HepG2 (cell line): ENCODE measurements around the gene PHACTR1. TPM values are rescaled to one million over a fixed set of nuclear protein-coding genes. Genes with fewer than 3 reads are reported as not detected.

Source experiments
- ATAC-seq: fragments of 200-7000 bp; cut with Tn5 transposase; 3 replicates; pipeline ENCODE4 v1.9.1; 2020; ENCODE audit warnings: mild to moderate bottlenecking, moderate library complexity
- BruUV-seq: library from RNA; stranded (reverse); fragments of 400-500 nt; replicated peaks from 2 replicates; lab custom pipeline; 2021; lab: Mats Ljungman, UMichigan
- CTCF ChIA-PET: fragments of 300-600 bp; formaldehyde crosslinking; extraction: SDS; loops from one replicate; lab custom pipeline; 2021; ENCODE audit warnings: low total read pairs, inconsistent platforms, low intra/inter-chr PET ratio; lab: Yijun Ruan, JAX
- POLR2A ChIA-PET: fragments of 350-600 bp; sonication (Branson Sonifier 250); formaldehyde crosslinking; loops from one replicate; lab custom pipeline; 2020; ENCODE audit warnings: antibody characterized with exemption, inconsistent platforms; lab: Yijun Ruan, JAX
- DNase-seq: peaks from one replicate; pipeline ENCODE4 v3.0.0-alpha.2; 2015; ENCODE audit warnings: low spot score
- FAIRE-seq: peaks from 3 replicates; lab custom pipeline; 2011; peaks lifted over from hg19 to GRCh38; lab: Jason Lieb, UNC
- H2AFZ ChIP-seq: one replicate; pipeline ENCODE4 v1.6.1; 2011; ENCODE audit warnings: low read length, inconsistent platforms
- H3K27ac ChIP-seq: fragments of 300-600 bp; 3 replicates; pipeline ENCODE4 v1.8.0; 2011; ENCODE audit warnings: mixed run types, mild to moderate bottlenecking, mixed read lengths, low read length, inconsistent platforms; ENCODE audit not compliant: insufficient read depth; ENCODE audit errors: extremely low read length
- H3K27me3 ChIP-seq, 2 experiments: fragments of 200-600 bp in 1 of 2; 2 replicates in 1 of 2; 3 replicates in 1 of 2; pipeline versions ENCODE4 v1.6.0 to v1.8.0; 2011; ENCODE audit warnings: low read length in 2 of 2, mild to moderate bottlenecking in 2 of 2, moderate library complexity in 2 of 2, inconsistent platforms in 1 of 2; ENCODE audit not compliant: insufficient read depth in 2 of 2, control insufficient read depth in 1 of 2
- H3K36me3 ChIP-seq, 2 experiments: fragments of 200-600 bp in 1 of 2; replicated peaks in 1 of 2; 2 replicates in 1 of 2; 3 replicates in 1 of 2; pipeline versions ENCODE4 v1.5.1 to v1.8.0; 2011; ENCODE audit warnings: low read length in 2 of 2, inconsistent platforms in 1 of 2; ENCODE audit not compliant: insufficient read depth in 2 of 2, control insufficient read depth in 1 of 2
- H3K4me1 ChIP-seq: 2 replicates; pipeline ENCODE4 v1.5.1; 2012; ENCODE audit warnings: low read length, inconsistent platforms; ENCODE audit not compliant: insufficient read depth
- H3K4me2 ChIP-seq: 2 replicates; pipeline ENCODE4 v1.6.0; 2011; ENCODE audit warnings: low read depth, low read length, inconsistent platforms
- H3K4me3 ChIP-seq, 3 experiments: fragments of 200-600 bp in 1 of 3; sonication (generic), shearing (Covaris generic) in 1 of 3; replicated peaks in 1 of 3; 2 replicates each; pipeline ENCODE4 v1.5.1; 2011 to 2016; ENCODE audit warnings: low read length in 3 of 3, inconsistent platforms in 2 of 3, low read depth in 2 of 3, mild to moderate bottlenecking in 2 of 3, control low read depth in 1 of 3, mixed read lengths in 1 of 3; ENCODE audit not compliant: insufficient read depth in 1 of 3
- H3K79me2 ChIP-seq: one replicate; pipeline ENCODE4 v1.6.1; 2011; ENCODE audit warnings: low read length, inconsistent platforms; ENCODE audit not compliant: insufficient read depth
- H3K9ac ChIP-seq: 2 replicates; pipeline ENCODE4 v1.6.0; 2011; ENCODE audit warnings: mild to moderate bottlenecking, low read depth, low read length, inconsistent platforms; ENCODE audit not compliant: insufficient read depth
- H3K9me3 ChIP-seq: 2 replicates; pipeline ENCODE4 v1.5.1; 2012; ENCODE audit warnings: mild to moderate bottlenecking, low read length
- H4K20me1 ChIP-seq: 2 replicates; pipeline ENCODE4 v1.6.0; 2011; ENCODE audit warnings: inconsistent platforms, mild to moderate bottlenecking, low read length, moderate library complexity; ENCODE audit not compliant: insufficient read depth
- EED ChIP-seq: sonication (generic); formaldehyde crosslinking; IDR thresholded peaks from 2 replicates; pipeline ENCODE4 v1.5.0; 2020; ENCODE audit warnings: mild to moderate bottlenecking, missing genetic modification reagents
- NCOA1 ChIP-seq: sonication (generic); formaldehyde crosslinking; IDR thresholded peaks from 2 replicates; pipeline ENCODE4 v1.9.0; 2021; ENCODE audit warnings: missing genetic modification reagents
- PHF21A ChIP-seq: sonication (generic); formaldehyde crosslinking; IDR thresholded peaks from 2 replicates; pipeline ENCODE4 v1.5.0; 2020; ENCODE audit warnings: mild to moderate bottlenecking, missing genetic modification reagents
- SIN3B ChIP-seq: fragments of 150-350 bp; IDR thresholded peaks from 2 replicates; pipeline ENCODE4 v1.6.1; 2014; ENCODE audit warnings: low read length
- TARDBP ChIP-seq: sonication (generic); formaldehyde crosslinking; IDR thresholded peaks from 2 replicates; pipeline ENCODE4 v1.8.0; 2022; ENCODE audit warnings: mild to moderate bottlenecking, missing genetic modification reagents
- TEAD2 ChIP-seq: sonication (generic); formaldehyde crosslinking; IDR thresholded peaks from 2 replicates; pipeline ENCODE4 v1.9.0; 2021; ENCODE audit warnings: missing genetic modification reagents
- ZBTB14 ChIP-seq: sonication (generic); formaldehyde crosslinking; IDR thresholded peaks from 2 replicates; pipeline ENCODE4 v1.4.0; 2020; ENCODE audit warnings: missing genetic modification reagents
- ZNF224 ChIP-seq: sonication (generic); formaldehyde crosslinking; IDR thresholded peaks from 2 replicates; pipeline ENCODE4 v1.5.0; 2020; ENCODE audit warnings: mild to moderate bottlenecking, missing genetic modification reagents
- ZNF512 ChIP-seq: sonication (generic); formaldehyde crosslinking; IDR thresholded peaks from 2 replicates; pipeline ENCODE4 v1.4.0; 2020; ENCODE audit warnings: mild to moderate bottlenecking, missing genetic modification reagents
- ZNF770 ChIP-seq: sonication (generic); formaldehyde crosslinking; IDR thresholded peaks from 2 replicates; pipeline ENCODE4 v1.5.0; 2020; ENCODE audit warnings: mild to moderate bottlenecking, missing genetic modification reagents
- ZNF788 ChIP-seq: sonication (generic); formaldehyde crosslinking; IDR thresholded peaks from 2 replicates; pipeline ENCODE4 v1.5.0; 2020; ENCODE audit warnings: mild to moderate bottlenecking, missing genetic modification reagents, borderline replicate concordance
- ZSCAN22 ChIP-seq: sonication (generic); formaldehyde crosslinking; IDR thresholded peaks from 2 replicates; pipeline ENCODE4 v1.4.0; 2020; ENCODE audit warnings: mild to moderate bottlenecking, missing genetic modification reagents
- ZSCAN25 ChIP-seq: sonication (generic); formaldehyde crosslinking; IDR thresholded peaks from 2 replicates; pipeline ENCODE4 v1.8.0; 2022; ENCODE audit warnings: mild to moderate bottlenecking, missing genetic modification reagents
- WGBS: methylation state at CpG from one replicate; pipeline ENCODE4 v1.1.6; 2017; ENCODE audit warnings: low lambda C conversion rate; 5-methylcytosine and 5-hydroxymethylcytosine counted together
- in situ Hi-C: cut with HindIII; loops from 2 replicates; pipeline ENCODE4 v1.10.0; 2017; ENCODE audit warnings: low pct_unique_long_range_greater_than_20kb; ENCODE audit not compliant: extremely low pct_ligation_motif_present
- intact Hi-C: fragments of 100-400 bp; cut with micrococcal nuclease; formaldehyde crosslinking; loops from one replicate; pipeline ENCODE4 v1.10.0; 2022; ENCODE audit not compliant: unreplicated experiment
- polyA plus RNA-seq, 8 experiments: library from polyadenylated mRNA; depleted of rRNA in 3 of 8; stranded (reverse) in 7 of 8; unstranded in 1 of 8; fragments of >200 nt; fragmentation: Illumina TruSeq in 4 of 8; extraction: Trizol in 4 of 8; gene quantifications; 2 replicates each; pipeline versions ENCODE4 v1.2.1 to v1.2.3, GENCODE V29; 2011 to 2016; ENCODE audit warnings: low read depth in 4 of 8, missing spikeins in 1 of 8, mixed read lengths in 1 of 8; ENCODE audit not compliant: insufficient read depth in 1 of 8
- total RNA-seq, 5 experiments: library from RNA; depleted of rRNA; stranded (reverse); fragments of >200 nt; fragmentation: Illumina TruSeq; extraction: Trizol; gene quantifications; 2 replicates each; pipeline ENCODE4 v1.2.3, GENCODE V29; 2016; ENCODE audit warnings: low read depth in 1 of 5

PHACTR1 gene
- total and polyA plus RNA-seq, 2 of the 13 experiments (the other 11 are each of a cell fraction or from before 2014, with no cell fraction given) = 0.09 TPM; not detected in 1

DNA sequence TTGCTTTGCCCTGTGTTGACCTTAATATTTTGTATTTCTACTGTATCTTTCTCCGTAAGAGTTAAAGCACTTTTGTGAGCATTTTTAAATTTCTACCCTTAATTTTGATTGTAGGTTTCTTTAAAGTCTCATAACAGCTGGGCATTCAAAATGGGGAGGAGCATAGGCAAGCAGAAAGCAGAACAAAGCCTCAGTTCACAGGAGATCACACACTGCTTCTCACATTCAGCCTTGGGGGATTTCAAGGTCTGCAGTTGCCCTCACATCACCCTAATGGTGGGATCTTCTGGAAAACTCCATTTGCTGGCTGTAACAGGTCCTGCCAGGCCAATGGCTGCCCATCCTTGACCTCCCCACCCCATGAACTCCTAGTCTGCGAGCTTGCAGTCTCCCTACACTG is 292.9 kb downstream of the PHACTR1 start:
- peaks cover 14 to 53% of the 10 kb centered on the region in 2 experiments for H3K27me3 ChIP-seq
- ATAC-seq (no peak), DNase-seq (no peak), FAIRE-seq (no peak)
- H3K4me2 ChIP-seq = no peak overlapping the region
- no peak overlapping the region for H2AFZ ChIP-seq
- WGBS = 17% methylated on average over 2 of the region's 2 CpGs
- H4K20me1 ChIP-seq = no peaks in the 10 kb centered on the region
- no peaks in the 10 kb centered on the region for H3K79me2 ChIP-seq
- H3K4me1 ChIP-seq = no peaks in the 10 kb centered on the region
- H3K9ac ChIP-seq = no peak overlapping the region
- TF ChIP-seq TARDBP (CRISPR knock-in tag) (no peak), PHF21A (CRISPR knock-in tag) (no peak), TEAD2 (no peak), SIN3B (no peak), ZBTB14 (CRISPR knock-in tag) (no peak), ZSCAN22 (CRISPR knock-in tag) (no peak), ZSCAN25 (no peak), NCOA1 (CRISPR knock-in tag) (no peak), ZNF788 (CRISPR knock-in tag) (no peak), ZNF770 (CRISPR knock-in tag) (no peak), ZNF224 (CRISPR knock-in tag) (no peak), EED (CRISPR knock-in tag) (no peak), ZNF512 (CRISPR knock-in tag) (no peak)
- H3K27ac ChIP-seq = no peak overlapping the region
- intact Hi-C loops (no loop called here), in situ Hi-C loops (no loop called here)
- H3K9me3 ChIP-seq = no peaks in the 10 kb centered on the region
- BruUV-seq = no TSS peak
- ChIA-PET CTCF (no interaction called here), POLR2A (no interaction called here)
- H3K36me3 ChIP-seq = no peaks in the 10 kb centered on the region
- H3K4me3 ChIP-seq = no peak overlapping the region
